ENCODE measurements around the gene PDGFB. TPM values are rescaled to one million over a fixed set of nuclear protein-coding genes. Genes with fewer than 3 reads are reported as not detected.

PDGFB gene
- 16.2 and 16.3 TPM in 2 replicates for polyA plus RNA-seq (2013)

DNA sequence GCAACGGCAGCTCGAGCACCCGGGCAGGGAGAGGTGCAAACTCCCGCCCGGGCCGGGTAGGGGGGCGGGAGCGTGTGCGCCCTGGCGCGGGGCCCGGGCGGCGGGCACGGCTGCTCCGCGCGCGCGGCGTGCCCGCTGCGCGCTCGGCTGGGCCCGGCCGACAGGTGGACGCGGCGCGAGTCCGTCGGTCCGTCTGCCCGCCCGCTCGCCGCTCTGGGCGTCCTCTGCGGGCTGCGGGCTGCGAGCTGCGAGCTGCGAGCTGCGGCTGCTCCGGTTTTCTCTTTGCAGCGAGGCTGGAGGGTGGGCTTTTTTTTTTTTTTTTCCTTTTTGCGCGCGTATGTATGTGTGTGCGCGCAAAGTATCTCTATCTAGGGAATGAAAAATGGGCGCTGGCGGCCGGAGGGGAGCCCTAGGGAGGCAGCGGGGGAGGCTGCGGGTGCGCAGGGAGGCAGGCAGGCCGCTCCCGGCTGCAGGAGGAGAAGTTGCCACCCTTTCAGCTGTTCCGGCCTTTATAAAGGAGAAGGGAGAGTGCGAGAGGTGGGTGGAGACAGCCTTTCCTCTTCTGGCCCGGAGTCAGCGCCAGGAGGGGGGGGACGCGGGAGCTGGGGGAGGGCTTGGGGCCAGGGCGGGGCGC is at the start of gene PDGFB:
Gene PDGFB (minus strand): TSS at position 487 of the 634 bp plus-strand sequence. CDS start 1,019 bp downstream, outside the sequence.
- H3K79me2 ChIP-seq (ENCODE audit: control insufficient read depth, insufficient read depth, low read length, poor library complexity) = peaks cover 28% of the 10 kb centered on the region
- no CpG with 5 or more reads among the region's 68 CpGs for WGBS (ENCODE audit: extremely low coverage, insufficient coverage, insufficient read length)
- peak within 1 kb of the TSS; percentile 24 for H2BK5ac ChIP-seq (ENCODE audit: low read depth, low read length, poor library complexity)

DNA sequence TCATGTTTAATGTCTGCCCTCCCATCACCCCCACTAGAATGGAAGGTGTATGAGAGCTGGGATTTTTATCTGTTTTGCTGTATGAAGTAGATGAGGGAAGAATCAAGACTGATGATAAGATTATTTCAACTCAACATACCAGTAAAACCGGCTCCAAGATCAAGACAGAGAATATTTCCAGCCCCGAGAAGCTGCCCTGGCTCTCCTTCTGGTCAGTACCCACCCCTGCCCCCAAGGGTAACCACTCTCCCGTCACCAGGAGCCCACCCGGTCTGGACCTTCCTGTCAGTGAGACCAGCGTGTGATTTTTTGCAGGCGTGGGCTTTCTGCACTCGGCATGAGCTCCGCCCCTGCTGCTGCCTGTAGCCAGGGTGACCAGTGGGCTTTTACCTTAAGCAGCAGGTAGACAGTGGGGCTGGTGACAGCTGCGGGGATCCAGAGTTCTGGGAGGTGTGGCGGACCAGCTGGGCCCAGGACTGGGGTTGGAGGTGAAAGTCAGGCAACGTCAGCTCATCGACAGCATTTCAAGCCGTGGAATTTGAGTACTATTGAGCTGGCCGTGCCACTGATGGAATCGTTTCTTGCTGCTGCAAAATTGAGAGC is 49.1 kb upstream of the PDGFB start:
- no peak overlapping the region for H3K9ac ChIP-seq (ENCODE audit: low read length)
- DNase-seq = peak; percentile 62 to 93
- H3K27ac ChIP-seq (ENCODE audit: low read depth, low read length) = no peak overlapping the region
- no peak overlapping the region for H2AFZ ChIP-seq (ENCODE audit: insufficient read depth, low read length, poor library complexity)
- H3K23ac ChIP-seq (ENCODE audit: low read length) = no peak overlapping the region
- H3K79me2 ChIP-seq (ENCODE audit: control insufficient read depth, insufficient read depth, low read length, poor library complexity) = no peaks in the 10 kb centered on the region
- no peak overlapping the region for H2BK5ac ChIP-seq (ENCODE audit: low read depth, low read length, poor library complexity)
- no peak overlapping the region for H4K8ac ChIP-seq (ENCODE audit: low read depth, low read length)
- peak overlapping the region; percentile 1 for H2BK120ac ChIP-seq (ENCODE audit: insufficient read depth, low read length, poor library complexity)
- peaks cover 64 to 65% of the 10 kb centered on the region in 2 experiments for H3K4me1 ChIP-seq (ENCODE audit: control insufficient read depth in 1 of 2, insufficient read depth in 2 of 2, low read length in 2 of 2)
- no peak overlapping the region for H3K4ac ChIP-seq (ENCODE audit: low read depth, low read length)
- H3K27me3 ChIP-seq (ENCODE audit: insufficient read depth, low read length) = no peaks in the 10 kb centered on the region
- no peak overlapping the region for H4K12ac ChIP-seq (ENCODE audit: low read depth, low read length)
- no peak overlapping the region for H3K18ac ChIP-seq (ENCODE audit: low read length)
- H4K91ac ChIP-seq (ENCODE audit: low read depth, low read length) = peak overlapping the region; percentile 53
- peak overlapping the region; percentile 79 for H2BK12ac ChIP-seq (ENCODE audit: low read length)
- peak overlapping the region; percentile 19 for H2AK5ac ChIP-seq (ENCODE audit: low read length)
- H3K4me2 ChIP-seq (ENCODE audit: low read length) = peak overlapping the region; percentile 30
- H3K14ac ChIP-seq (ENCODE audit: low read length) = peak overlapping the region; percentile 71
- no CpG with 5 or more reads among the region's 15 CpGs for WGBS (ENCODE audit: extremely low coverage, insufficient coverage, insufficient read length)
- H3K4me3 ChIP-seq (ENCODE audit: low read depth, low read length) = no peak overlapping the region
- peaks cover 42% of the 10 kb centered on the region for H3K79me1 ChIP-seq (ENCODE audit: low read length)
- H3K9me3 ChIP-seq (ENCODE audit: insufficient read depth, low read depth, low read length) = no peaks in the 10 kb centered on the region
- no peaks in the 10 kb centered on the region for H3K36me3 ChIP-seq (ENCODE audit: control insufficient read depth in 1 of 2, insufficient read depth in 2 of 2, low read length in 2 of 2)

More for the DNA sequence above, at the start of gene PDGFB:
- Histone ChIP-seq H4K12ac (ENCODE audit: low read depth, low read length) (peak within 1 kb of the TSS; percentile 54), H3K4me1 (ENCODE audit: control insufficient read depth in 1 of 2, insufficient read depth in 2 of 2, low read length in 2 of 2) (peaks cover 23 to 28% of the 10 kb centered on the region in 2 experiments), H2BK12ac (ENCODE audit: low read length) (no peak within 1 kb of the TSS), H3K9me3 (ENCODE audit: insufficient read depth, low read depth, low read length) (no peaks in the 10 kb centered on the region), H2AK5ac (ENCODE audit: low read length) (peak within 1 kb of the TSS; percentile 69), H3K9ac (ENCODE audit: low read length) (peak within 1 kb of the TSS; percentile 30), H3K14ac (ENCODE audit: low read length) (peak within 1 kb of the TSS; percentile 66), H3K4me2 (ENCODE audit: low read length) (peak within 1 kb of the TSS; percentile 86), H4K8ac (ENCODE audit: low read depth, low read length) (peak within 1 kb of the TSS; percentile 86), H3K27me3 (ENCODE audit: insufficient read depth, low read length) (no peaks in the 10 kb centered on the region), H4K91ac (ENCODE audit: low read depth, low read length) (peak within 1 kb of the TSS; percentile 97), H2AFZ (ENCODE audit: insufficient read depth, low read length, poor library complexity) (peak within 1 kb of the TSS; percentile 80), H3K18ac (ENCODE audit: low read length) (peak within 1 kb of the TSS; percentile 71), H2BK120ac (ENCODE audit: insufficient read depth, low read length, poor library complexity) (peak within 1 kb of the TSS; percentile 62), H3K23ac (ENCODE audit: low read length) (no peak within 1 kb of the TSS), H3K36me3 (ENCODE audit: control insufficient read depth in 1 of 2, insufficient read depth in 2 of 2, low read length in 2 of 2) (peaks cover 0 to 1% of the 10 kb centered on the region in 2 experiments), H3K4me3 (ENCODE audit: low read depth, low read length) (peak within 1 kb of the TSS; percentile 85), H3K27ac (ENCODE audit: low read depth, low read length) (no peak within 1 kb of the TSS), H3K79me1 (ENCODE audit: low read length) (peaks cover 46% of the 10 kb centered on the region), H3K4ac (ENCODE audit: low read depth, low read length) (peak within 1 kb of the TSS; percentile 95)
- DNase-seq = peak; percentile 60 to 72

DNA sequence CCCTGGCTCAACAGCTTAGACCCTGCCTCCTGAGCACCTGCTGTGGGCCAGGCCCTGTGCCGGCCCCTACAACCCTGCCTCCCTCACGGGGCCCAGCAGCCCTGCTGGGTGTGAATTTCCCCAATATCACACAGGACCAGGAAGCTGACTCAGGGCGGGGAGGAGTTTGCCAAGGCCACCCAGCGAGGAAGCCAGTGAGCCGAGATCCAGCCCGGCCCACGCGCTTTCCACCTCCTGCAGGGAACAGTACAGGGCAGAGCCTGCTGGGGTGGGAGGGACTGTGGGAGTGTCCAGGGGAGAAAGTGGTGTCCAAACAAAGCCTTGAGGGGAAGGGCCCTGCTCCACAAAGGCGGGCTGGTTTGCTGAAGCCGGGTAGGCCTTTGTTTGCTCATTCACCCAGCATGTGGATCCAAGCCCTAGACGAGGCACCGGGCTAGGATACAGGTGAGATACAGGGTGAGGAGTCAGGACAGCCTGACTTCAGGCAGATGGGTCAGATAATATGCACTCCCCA is 47.8 kb upstream of the PDGFB start:
- WGBS (ENCODE audit: extremely low coverage, insufficient coverage, insufficient read length) = no CpG with 5 or more reads among the region's 12 CpGs
- Histone ChIP-seq H2AFZ (ENCODE audit: insufficient read depth, low read length, poor library complexity) (peak overlapping the region; percentile 52), H3K27me3 (ENCODE audit: insufficient read depth, low read length) (no peaks in the 10 kb centered on the region), H4K12ac (ENCODE audit: low read depth, low read length) (no peak overlapping the region), H3K9ac (ENCODE audit: low read length) (no peak overlapping the region), H2BK120ac (ENCODE audit: insufficient read depth, low read length, poor library complexity) (peak overlapping the region; percentile 35), H3K4ac (ENCODE audit: low read depth, low read length) (peak overlapping the region; percentile 30), H3K79me1 (ENCODE audit: low read length) (peaks cover 39% of the 10 kb centered on the region), H3K4me3 (ENCODE audit: low read depth, low read length) (no peak overlapping the region), H2AK5ac (ENCODE audit: low read length) (peak overlapping the region; percentile 41), H3K18ac (ENCODE audit: low read length) (peak overlapping the region; percentile 72), H2BK5ac (ENCODE audit: low read depth, low read length, poor library complexity) (peak overlapping the region; percentile 21), H3K36me3 (ENCODE audit: control insufficient read depth in 1 of 2, insufficient read depth in 2 of 2, low read length in 2 of 2) (no peaks in the 10 kb centered on the region), H2BK12ac (ENCODE audit: low read length) (peak overlapping the region; percentile 70), H4K8ac (ENCODE audit: low read depth, low read length) (peak overlapping the region; percentile 55), H3K14ac (ENCODE audit: low read length) (peak overlapping the region; percentile 47), H3K27ac (ENCODE audit: low read depth, low read length) (no peak overlapping the region), H3K23ac (ENCODE audit: low read length) (no peak overlapping the region), H3K9me3 (ENCODE audit: insufficient read depth, low read depth, low read length) (no peaks in the 10 kb centered on the region), H3K4me1 (ENCODE audit: control insufficient read depth in 1 of 2, insufficient read depth in 2 of 2, low read length in 2 of 2) (peaks cover 56% of the 10 kb centered on the region in 2 experiments), H3K79me2 (ENCODE audit: control insufficient read depth, insufficient read depth, low read length, poor library complexity) (no peaks in the 10 kb centered on the region), H3K4me2 (ENCODE audit: low read length) (no peak overlapping the region), H4K91ac (ENCODE audit: low read depth, low read length) (peak overlapping the region; percentile 61)
- peak; percentile 96 to 98 for DNase-seq

- Histone ChIP-seq H4K12ac (ENCODE audit: low read depth, low read length) (no peak overlapping the region), H3K36me3 (ENCODE audit: control insufficient read depth in 1 of 2, insufficient read depth in 2 of 2, low read length in 2 of 2) (no peaks in the 10 kb centered on the region), H3K9me3 (ENCODE audit: insufficient read depth, low read depth, low read length) (no peaks in the 10 kb centered on the region), H3K79me2 (ENCODE audit: control insufficient read depth, insufficient read depth, low read length, poor library complexity) (no peaks in the 10 kb centered on the region), H2BK12ac (ENCODE audit: low read length) (peak overlapping the region; percentile 61), H2AK5ac (ENCODE audit: low read length) (peak overlapping the region; percentile 40), H3K27ac (ENCODE audit: low read depth, low read length) (no peak overlapping the region), H2BK120ac (ENCODE audit: insufficient read depth, low read length, poor library complexity) (peak overlapping the region; percentile 35), H2BK5ac (ENCODE audit: low read depth, low read length, poor library complexity) (no peak overlapping the region), H4K91ac (ENCODE audit: low read depth, low read length) (peak overlapping the region; percentile 16), H3K18ac (ENCODE audit: low read length) (no peak overlapping the region), H3K79me1 (ENCODE audit: low read length) (peaks cover 33% of the 10 kb centered on the region), H3K27me3 (ENCODE audit: insufficient read depth, low read length) (no peaks in the 10 kb centered on the region), H3K23ac (ENCODE audit: low read length) (no peak overlapping the region), H2AFZ (ENCODE audit: insufficient read depth, low read length, poor library complexity) (no peak overlapping the region), H4K8ac (ENCODE audit: low read depth, low read length) (peak overlapping the region; percentile 24), H3K4me1 (ENCODE audit: control insufficient read depth in 1 of 2, insufficient read depth in 2 of 2, low read length in 2 of 2) (peaks cover 54 to 55% of the 10 kb centered on the region in 2 experiments), H3K14ac (ENCODE audit: low read length) (peak overlapping the region; percentile 5), H3K4ac (ENCODE audit: low read depth, low read length) (no peak overlapping the region), H3K4me2 (ENCODE audit: low read length) (no peak overlapping the region), H3K4me3 (ENCODE audit: low read depth, low read length) (no peak overlapping the region), H3K9ac (ENCODE audit: low read length) (no peak overlapping the region)
- no CpG with 5 or more reads among the region's 19 CpGs for WGBS (ENCODE audit: extremely low coverage, insufficient coverage, insufficient read length)
- DNase-seq = no peak
These were observed 47.3 kb upstream of the PDGFB start for GRCh38 chr22:39292031-39292462.
